Activated naive CD4-positive, alpha-beta T cell (primary cell): ENCODE data around the gene POLR2J2.
"Not testable (repeated sequence)": the region's sequence is repeated elsewhere in the genome, so short reads cannot be mapped to it uniquely, and the experiment has no call there.

Experiments
- DNase-seq, 4 experiments: peaks; one replicate each; lab custom pipeline; 2025; lab: John Stamatoyannopoulos, UW

The POLR2J2 gene

GRCh38 chr7:102671956-102672307 is 469 bp upstream of the POLR2J2 start:
- not testable (repeated sequence) for DNase-seq

DNA sequence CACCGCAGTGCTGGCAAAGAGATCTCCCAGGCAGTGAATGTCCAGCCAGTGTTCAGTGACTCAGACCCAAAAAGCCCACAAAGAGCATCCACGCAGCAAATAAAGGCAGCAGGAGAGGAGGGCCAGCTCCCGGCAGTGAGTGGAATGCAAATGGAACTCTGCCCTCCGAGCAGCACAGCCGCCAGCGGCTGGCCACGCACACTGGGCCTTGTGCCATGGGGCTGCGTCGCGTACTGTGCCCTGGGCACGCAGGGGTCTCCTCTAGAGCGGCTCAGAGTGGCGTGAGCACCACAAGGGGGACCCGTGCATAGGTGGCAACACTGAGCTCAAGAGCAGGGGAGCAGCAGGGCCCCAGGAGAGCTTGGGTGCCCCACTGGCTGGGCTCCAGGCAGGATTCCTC is 3.9 kb downstream of the POLR2J2 start:
- DNase-seq, result not testable (repeated sequence)

- not testable (repeated sequence) for DNase-seq
Observed at GRCh38 chr7:102666850-102667249, 4.6 kb downstream of the POLR2J2 start.

GRCh38 chr7:102664765-102665164 is 6.7 kb downstream of the POLR2J2 start:
- DNase-seq, result not testable (repeated sequence)

- DNase-seq, result not testable (repeated sequence)
Observed at GRCh38 chr7:102649924-102650323, 21.5 kb downstream of the POLR2J2 start, which contains the start of gene SPDYE2B. SPDYE2B (plus strand) TSS chr7:102650319; CDS start chr7:102652349, 2,030 bp downstream.

DNA sequence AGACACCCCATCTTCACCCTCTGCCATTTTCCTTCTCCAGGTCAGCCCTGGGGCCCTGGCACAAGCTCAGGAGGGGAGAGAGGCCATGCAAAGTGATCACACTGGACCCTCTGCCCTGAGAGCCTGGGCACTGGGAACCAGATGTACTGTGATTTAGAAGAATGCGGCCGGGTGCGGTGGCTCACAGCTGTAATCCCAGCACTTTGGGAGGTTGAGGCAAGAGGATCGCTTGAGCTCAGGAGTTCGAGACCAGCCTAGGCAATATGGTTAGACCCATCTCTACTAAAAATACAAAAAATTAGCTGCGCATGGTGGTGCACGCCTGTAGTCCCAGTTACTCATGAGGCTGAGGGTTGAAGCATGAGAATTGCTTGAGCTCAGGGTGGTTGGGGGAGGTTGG is 23.6 kb downstream of the POLR2J2 start:
- not testable (repeated sequence) for DNase-seq

DNA sequence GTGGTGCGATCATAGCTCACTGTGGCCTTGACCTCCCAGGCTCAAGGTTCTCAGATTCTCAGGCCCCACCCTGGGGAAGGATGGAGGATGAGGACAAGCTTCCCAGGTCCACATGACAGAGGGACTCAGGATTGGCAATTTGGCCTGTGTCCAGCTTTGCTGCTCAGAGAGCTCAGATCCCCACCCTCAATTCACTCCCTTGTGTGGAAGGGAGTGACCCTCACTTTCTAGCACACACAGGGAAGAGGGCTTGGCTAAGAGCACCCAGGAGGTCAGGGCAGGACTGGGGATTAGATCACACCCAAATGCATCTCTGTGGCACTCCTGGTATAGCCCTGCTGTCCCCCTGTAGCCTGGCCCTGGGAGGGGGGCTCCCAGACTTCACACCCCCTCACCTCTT is 28.1 kb downstream of the POLR2J2 start:
- DNase-seq, result not testable (repeated sequence)

DNA sequence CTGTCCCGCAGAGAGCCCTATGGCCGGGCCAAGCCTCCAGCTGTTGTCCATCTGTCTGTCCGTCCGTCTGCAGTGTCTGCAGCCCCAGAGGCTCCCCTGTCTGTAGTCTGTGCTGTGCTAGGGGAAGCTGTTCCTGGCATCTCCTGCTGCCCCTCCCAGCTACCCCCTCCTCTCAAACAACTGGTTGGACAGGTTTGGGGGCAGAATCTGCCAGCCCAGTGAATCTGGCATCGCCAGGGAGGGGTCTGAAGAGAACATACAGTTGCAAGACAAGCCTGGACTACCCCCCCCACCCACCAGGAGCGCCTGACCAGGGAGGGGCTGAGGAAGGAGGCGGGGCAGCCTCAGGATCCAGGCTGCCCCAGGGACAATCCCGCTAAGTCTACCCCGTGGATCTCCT is 28.8 kb downstream of the POLR2J2 start, which contains the start of gene UPK3BL1:
Gene UPK3BL1 (minus strand): TSS at position 101 of the 400 bp plus-strand sequence. CDS start 50 bp downstream, at position 51.
- DNase-seq, result not testable (repeated sequence)

DNA sequence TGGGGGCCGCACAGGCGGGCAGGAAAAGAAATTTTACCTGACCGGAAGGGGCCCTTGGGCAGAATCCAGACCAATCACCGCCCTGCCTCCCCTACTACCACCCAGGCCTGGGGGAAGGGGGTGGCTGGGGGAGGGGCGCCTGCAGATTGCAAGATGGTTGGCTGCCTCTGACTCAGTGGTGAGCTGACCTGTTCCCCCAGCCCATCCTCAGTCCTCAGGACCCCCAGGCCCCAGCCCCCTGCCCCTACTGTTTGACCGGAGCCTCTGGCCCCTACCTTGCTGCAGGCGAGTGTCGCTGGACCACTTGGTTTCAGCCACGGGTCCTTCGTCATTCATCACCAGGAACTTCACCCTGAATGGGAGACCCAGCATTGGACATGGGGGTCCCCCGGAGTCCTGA is 32.6 kb downstream of the POLR2J2 start:
- not testable (repeated sequence) for DNase-seq

- not testable (repeated sequence) for DNase-seq
Observed at GRCh38 chr7:102636956-102637355, 34.5 kb downstream of the POLR2J2 start.

DNA sequence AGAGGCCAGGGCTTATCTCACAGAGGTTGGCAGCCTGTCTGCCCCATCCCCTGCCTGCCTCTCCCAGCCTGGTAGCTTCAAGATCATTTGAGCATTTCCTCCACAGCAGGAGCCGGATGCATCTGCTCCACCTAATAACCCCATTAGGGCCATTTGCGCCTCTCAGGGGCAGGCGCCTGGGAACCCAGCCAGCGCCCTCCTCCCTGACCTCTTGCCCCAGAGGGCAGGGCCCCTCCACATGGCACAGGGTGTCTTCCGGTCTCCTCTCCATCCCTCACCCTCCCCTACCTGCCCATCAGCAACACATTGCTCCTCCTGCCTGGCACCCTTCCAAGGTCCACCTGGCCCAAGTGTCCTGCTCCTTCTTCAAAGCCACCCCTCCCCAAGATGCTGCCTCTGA is 36.1 kb downstream of the POLR2J2 start:
- DNase-seq, result not testable (repeated sequence)

GRCh38 chr7:102634299-102634698 is 37.2 kb downstream of the POLR2J2 start:
- DNase-seq, result not testable (repeated sequence)

- not testable (repeated sequence) for DNase-seq
Observed at GRCh38 chr7:102630622-102631021, 40.8 kb downstream of the POLR2J2 start.

- not testable (repeated sequence) for DNase-seq
Observed at GRCh38 chr7:102627271-102627904, 44.1 kb downstream of the POLR2J2 start.

GRCh38 chr7:102618122-102618521 is 53.3 kb downstream of the POLR2J2 start:
- DNase-seq, result not testable (repeated sequence)

- not testable (repeated sequence) for DNase-seq
Observed at GRCh38 chr7:102616507-102617125, 54.8 kb downstream of the POLR2J2 start, which contains the start of gene RASA4. RASA4 (minus strand) TSS chr7:102616756; CDS start chr7:102616689, 67 bp downstream.
